ENCODE measurements around the gene MRLN.

GRCh38 chr10:59709395-59710125, 43.7 kb downstream of the MRLN start, which contains the start of gene SLC16A9:
- TF ChIP-seq, protein P1, sequence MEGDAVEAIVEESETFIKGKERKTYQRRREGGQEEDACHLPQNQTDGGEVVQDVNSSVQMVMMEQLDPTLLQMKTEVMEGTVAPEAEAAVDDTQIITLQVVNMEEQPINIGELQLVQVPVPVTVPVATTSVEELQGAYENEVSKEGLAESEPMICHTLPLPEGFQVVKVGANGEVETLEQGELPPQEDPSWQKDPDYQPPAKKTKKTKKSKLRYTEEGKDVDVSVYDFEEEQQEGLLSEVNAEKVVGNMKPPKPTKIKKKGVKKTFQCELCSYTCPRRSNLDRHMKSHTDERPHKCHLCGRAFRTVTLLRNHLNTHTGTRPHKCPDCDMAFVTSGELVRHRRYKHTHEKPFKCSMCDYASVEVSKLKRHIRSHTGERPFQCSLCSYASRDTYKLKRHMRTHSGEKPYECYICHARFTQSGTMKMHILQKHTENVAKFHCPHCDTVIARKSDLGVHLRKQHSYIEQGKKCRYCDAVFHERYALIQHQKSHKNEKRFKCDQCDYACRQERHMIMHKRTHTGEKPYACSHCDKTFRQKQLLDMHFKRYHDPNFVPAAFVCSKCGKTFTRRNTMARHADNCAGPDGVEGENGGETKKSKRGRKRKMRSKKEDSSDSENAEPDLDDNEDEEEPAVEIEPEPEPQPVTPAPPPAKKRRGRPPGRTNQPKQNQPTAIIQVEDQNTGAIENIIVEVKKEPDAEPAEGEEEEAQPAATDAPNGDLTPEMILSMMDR (IDR thresholded peaks at IDR 0.05): peak in 3 of 6 experiments; percentile 21 to 47 (median 26)
- TF ChIP-seq POLR2A (IDR thresholded peaks at IDR 0.05): no peak

All from esophagus squamous epithelium (tissue), 4 donors.